Measurements from ENCODE around the gene DAPL1.

GRCh38 chr2:158756331-158756730 lies 38.8 kb upstream of the DAPL1 start:
- TF ChIP-seq CTCF (conservative IDR thresholded peaks at IDR 0.05 in 1 of 2, IDR thresholded peaks at IDR 0.05 in 1 of 2; ENCODE audit: low read depth in 1 of 2, low read length in 2 of 2) (no peak), EZH2 (IDR thresholded peaks at IDR 0.05; ENCODE audit: low read length, missing control alignments) (no peak)

Data from fibroblast of lung (primary cell).